ENCODE results near the gene SLC25A31. TPM values are rescaled to one million over a fixed set of nuclear protein-coding genes. Genes with fewer than 3 reads are reported as not detected.
A peak's percentile ranks its signal among the peaks of the same experiment; 100 is the strongest.

SLC25A31 gene
- total and polyA plus RNA-seq, 2 experiments from 2014 or later = not detected

GRCh38 chr4:127809173-127809800 is 79.1 kb downstream of the SLC25A31 start:
- DNase-seq (ENCODE audit: low spot score) (peak; percentile 15), ATAC-seq (no peak)
- Histone ChIP-seq H3K4me3 (no peak overlapping the region), H3K36me3 (ENCODE audit: insufficient read depth) (no peaks in the 10 kb centered on the region), H3K27me3 (ENCODE audit: insufficient read depth) (no peaks in the 10 kb centered on the region), H4K20me1 (replicated peaks; ENCODE audit: insufficient read depth) (no peaks in the 10 kb centered on the region), H3K4me2 (no peak overlapping the region), H3F3A (replicated peaks; ENCODE audit: low read depth) (no peaks in the 10 kb centered on the region), H3K27ac (ENCODE audit: low read depth) (no peak overlapping the region), H3K79me2 (replicated peaks; ENCODE audit: insufficient read depth) (no peaks in the 10 kb centered on the region), H3K9me2 (ENCODE audit: insufficient read depth) (no peaks in the 10 kb centered on the region), H2AFZ (no peak overlapping the region), H3K4me1 (ENCODE audit: insufficient read depth) (no peaks in the 10 kb centered on the region)
- TF ChIP-seq EZH2 (IDR thresholded peaks at IDR 0.05; ENCODE audit: low read depth, unreplicated experiment) (no peak), ZNF331 (CRISPR knock-in tag; IDR thresholded peaks at IDR 0.05; ENCODE audit: low read depth) (no peak), STAT1 (IDR thresholded peaks at IDR 0.05; ENCODE audit: unreplicated experiment) (no peak), REST (IDR thresholded peaks at IDR 0.05; ENCODE audit: unreplicated experiment) (no peak)
- TF ChIP-seq, protein P1, sequence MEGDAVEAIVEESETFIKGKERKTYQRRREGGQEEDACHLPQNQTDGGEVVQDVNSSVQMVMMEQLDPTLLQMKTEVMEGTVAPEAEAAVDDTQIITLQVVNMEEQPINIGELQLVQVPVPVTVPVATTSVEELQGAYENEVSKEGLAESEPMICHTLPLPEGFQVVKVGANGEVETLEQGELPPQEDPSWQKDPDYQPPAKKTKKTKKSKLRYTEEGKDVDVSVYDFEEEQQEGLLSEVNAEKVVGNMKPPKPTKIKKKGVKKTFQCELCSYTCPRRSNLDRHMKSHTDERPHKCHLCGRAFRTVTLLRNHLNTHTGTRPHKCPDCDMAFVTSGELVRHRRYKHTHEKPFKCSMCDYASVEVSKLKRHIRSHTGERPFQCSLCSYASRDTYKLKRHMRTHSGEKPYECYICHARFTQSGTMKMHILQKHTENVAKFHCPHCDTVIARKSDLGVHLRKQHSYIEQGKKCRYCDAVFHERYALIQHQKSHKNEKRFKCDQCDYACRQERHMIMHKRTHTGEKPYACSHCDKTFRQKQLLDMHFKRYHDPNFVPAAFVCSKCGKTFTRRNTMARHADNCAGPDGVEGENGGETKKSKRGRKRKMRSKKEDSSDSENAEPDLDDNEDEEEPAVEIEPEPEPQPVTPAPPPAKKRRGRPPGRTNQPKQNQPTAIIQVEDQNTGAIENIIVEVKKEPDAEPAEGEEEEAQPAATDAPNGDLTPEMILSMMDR (conservative IDR thresholded peaks at IDR 0.05; ENCODE audit: low read depth in 2 of 2) = peak in 1 of 2 experiments; percentile 27; a peak in 2 of 4 replicates
- TF ChIP-seq, protein P2, sequence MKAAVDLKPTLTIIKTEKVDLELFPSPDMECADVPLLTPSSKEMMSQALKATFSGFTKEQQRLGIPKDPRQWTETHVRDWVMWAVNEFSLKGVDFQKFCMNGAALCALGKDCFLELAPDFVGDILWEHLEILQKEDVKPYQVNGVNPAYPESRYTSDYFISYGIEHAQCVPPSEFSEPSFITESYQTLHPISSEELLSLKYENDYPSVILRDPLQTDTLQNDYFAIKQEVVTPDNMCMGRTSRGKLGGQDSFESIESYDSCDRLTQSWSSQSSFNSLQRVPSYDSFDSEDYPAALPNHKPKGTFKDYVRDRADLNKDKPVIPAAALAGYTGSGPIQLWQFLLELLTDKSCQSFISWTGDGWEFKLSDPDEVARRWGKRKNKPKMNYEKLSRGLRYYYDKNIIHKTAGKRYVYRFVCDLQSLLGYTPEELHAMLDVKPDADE (IDR thresholded peaks at IDR 0.05) = no peak
- no peak overlapping the region for H3K4me3 Mint-ChIP-seq
- no peaks in the 10 kb centered on the region for H3K9me3 Mint-ChIP-seq
- H3K36me3 Mint-ChIP-seq (ENCODE audit: low read depth) = no peaks in the 10 kb centered on the region
- no peaks in the 10 kb centered on the region for H3K27me3 Mint-ChIP-seq (ENCODE audit: insufficient read depth, low read depth, poor library complexity)
- no peaks in the 10 kb centered on the region; the same call in 2 of the 3 replicates for H3K4me1 Mint-ChIP-seq
- no peak overlapping the region for H3K27ac Mint-ChIP-seq

DNA sequence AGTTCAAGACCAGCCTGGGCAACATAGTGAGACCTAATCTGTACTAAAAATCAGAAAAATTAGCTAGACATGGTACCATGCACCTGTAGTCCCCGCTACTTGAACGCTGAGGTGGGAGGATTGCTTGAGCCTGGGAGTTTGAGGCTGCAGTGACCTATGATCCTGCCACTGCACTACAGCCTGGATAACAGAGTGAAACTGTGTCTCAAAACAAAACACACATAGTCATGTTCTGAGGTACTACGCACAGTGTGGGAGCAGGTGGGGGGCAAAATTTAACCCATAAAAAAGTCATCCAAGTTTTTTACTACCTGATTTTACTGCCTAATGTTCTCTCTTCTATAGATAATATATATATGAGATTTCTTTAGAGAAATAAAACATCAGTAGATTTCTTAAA is 80.4 kb downstream of the SLC25A31 start:
- DNase-seq (ENCODE audit: low spot score) (no peak), ATAC-seq (no peak)
- Histone ChIP-seq H3K79me2 (replicated peaks; ENCODE audit: insufficient read depth) (no peaks in the 10 kb centered on the region), H3K9me2 (ENCODE audit: insufficient read depth) (no peaks in the 10 kb centered on the region), H3K27me3 (ENCODE audit: insufficient read depth) (no peaks in the 10 kb centered on the region), H3K27ac (ENCODE audit: low read depth) (no peak overlapping the region), H4K20me1 (replicated peaks; ENCODE audit: insufficient read depth) (no peaks in the 10 kb centered on the region), H3K36me3 (ENCODE audit: insufficient read depth) (no peaks in the 10 kb centered on the region), H2AFZ (no peak overlapping the region), H3F3A (replicated peaks; ENCODE audit: low read depth) (no peaks in the 10 kb centered on the region), H3K4me1 (ENCODE audit: insufficient read depth) (no peaks in the 10 kb centered on the region), H3K4me2 (no peak overlapping the region), H3K4me3 (no peak overlapping the region)
- peaks cover 2% of the 10 kb centered on the region; the same call in 1 of the 3 replicates for H3K4me1 Mint-ChIP-seq
- H3K36me3 Mint-ChIP-seq (ENCODE audit: low read depth) = no peaks in the 10 kb centered on the region
- H3K27ac Mint-ChIP-seq = no peak overlapping the region
- H3K27me3 Mint-ChIP-seq (ENCODE audit: insufficient read depth, low read depth, poor library complexity) = no peaks in the 10 kb centered on the region
- no peak overlapping the region for H3K4me3 Mint-ChIP-seq
- H3K9me3 Mint-ChIP-seq = no peaks in the 10 kb centered on the region
- no peak for TF ChIP-seq JUNB (IDR thresholded peaks at IDR 0.05; ENCODE audit: unreplicated experiment)
- no peak for TF ChIP-seq NANOG (IDR thresholded peaks at IDR 0.05; ENCODE audit: borderline replicate concordance)
- TF ChIP-seq CREB1 (CRISPR knock-in tag; IDR thresholded peaks at IDR 0.05; ENCODE audit: low read depth) = no peak
